ENCODE measurements around the gene MN1.

Gene MN1

DNA sequence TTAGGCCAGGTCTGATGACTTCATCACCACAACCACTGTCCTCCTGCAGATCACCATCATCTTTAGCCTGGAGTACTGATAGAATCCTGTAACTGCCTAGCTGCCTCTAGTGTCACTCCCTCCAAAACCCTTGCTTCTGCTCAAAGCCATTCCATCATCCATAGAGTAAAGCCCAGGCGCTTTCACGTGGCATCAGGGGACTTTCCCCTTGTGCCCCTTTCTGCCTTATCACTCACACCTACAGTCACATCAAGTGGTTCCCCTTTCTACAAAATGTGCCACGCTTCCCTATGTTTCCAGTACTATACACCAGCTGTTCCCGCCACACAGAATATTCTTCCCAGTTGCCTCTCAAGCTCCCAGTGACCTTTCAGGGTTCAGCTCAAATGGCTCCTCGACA is 75.9 kb downstream of the MN1 start:
- no peak overlapping the region for H3K4me3 ChIP-seq (ENCODE audit: low read length)
- TF ChIP-seq ZNF274 (IDR thresholded peaks at IDR 0.05; ENCODE audit: low read depth, low read length): no peak

DNA sequence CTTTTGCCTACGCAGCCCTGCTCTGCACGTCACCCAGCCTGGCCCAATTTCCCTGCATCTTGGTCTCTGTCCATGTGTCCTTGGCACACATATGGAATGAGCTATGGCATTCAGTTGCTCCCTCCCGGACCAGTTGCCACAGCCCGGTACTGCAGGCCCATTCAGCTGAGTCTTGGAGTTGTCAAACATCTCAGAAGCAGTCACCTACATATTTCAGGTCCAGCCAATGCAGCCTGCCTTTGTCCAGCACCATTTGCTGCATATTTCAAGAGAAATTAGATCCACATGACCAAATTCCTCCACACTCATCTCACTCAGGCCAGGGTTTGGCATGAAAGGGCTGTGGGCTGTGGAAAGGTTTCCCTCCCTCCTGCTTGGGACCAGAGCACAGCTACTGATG is 76.8 kb downstream of the MN1 start:
- no peak for TF ChIP-seq ZNF274 (IDR thresholded peaks at IDR 0.05; ENCODE audit: low read depth, low read length)
- H3K4me3 ChIP-seq (ENCODE audit: low read length): no peak overlapping the region

DNA sequence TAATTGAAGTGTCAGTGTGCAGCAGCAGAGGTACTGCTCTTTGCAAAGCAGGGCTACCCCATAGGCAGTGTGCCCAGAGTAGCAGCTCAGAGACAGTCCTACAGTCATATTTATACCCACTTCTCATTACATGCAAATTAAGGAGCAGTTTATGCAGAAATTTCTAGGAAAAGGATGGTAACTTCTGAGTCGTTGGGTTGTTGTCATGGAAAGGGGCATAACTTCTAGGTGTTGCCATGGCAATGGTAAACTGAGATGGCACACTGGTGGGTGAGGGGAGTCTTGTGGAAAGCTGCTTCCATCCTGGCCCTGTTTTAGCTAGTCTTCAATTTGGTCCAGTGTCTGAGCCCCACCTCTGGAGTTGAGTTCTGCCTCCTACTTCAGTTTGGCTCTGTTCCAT is 77.4 kb downstream of the MN1 start:
- no peak for TF ChIP-seq ZNF274 (IDR thresholded peaks at IDR 0.05; ENCODE audit: low read depth, low read length)
- no peak overlapping the region for H3K4me3 ChIP-seq (ENCODE audit: low read length)

DNA sequence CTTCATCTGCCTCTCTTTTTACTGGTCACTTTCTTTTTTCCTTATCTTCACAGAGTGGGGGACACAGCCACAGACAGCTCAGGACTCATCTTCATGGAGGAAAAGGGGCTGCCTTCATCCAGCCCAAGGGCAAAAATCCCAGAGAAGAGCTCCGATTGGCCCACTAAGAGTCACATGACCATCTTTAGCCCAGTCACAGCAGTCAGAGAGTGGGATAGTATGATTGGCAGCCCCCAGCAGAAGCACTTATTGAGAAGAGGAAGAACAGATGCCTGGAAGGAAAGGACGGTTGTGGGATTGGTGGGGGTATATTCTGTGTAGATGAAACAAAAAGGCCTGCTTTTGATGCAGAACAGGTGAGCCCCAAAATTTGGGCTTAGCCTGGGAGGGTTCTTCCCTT is 77.8 kb downstream of the MN1 start:
- no peak overlapping the region for H3K4me3 ChIP-seq (ENCODE audit: low read length)
- TF ChIP-seq ZNF274 (IDR thresholded peaks at IDR 0.05; ENCODE audit: low read depth, low read length): no peak

DNA sequence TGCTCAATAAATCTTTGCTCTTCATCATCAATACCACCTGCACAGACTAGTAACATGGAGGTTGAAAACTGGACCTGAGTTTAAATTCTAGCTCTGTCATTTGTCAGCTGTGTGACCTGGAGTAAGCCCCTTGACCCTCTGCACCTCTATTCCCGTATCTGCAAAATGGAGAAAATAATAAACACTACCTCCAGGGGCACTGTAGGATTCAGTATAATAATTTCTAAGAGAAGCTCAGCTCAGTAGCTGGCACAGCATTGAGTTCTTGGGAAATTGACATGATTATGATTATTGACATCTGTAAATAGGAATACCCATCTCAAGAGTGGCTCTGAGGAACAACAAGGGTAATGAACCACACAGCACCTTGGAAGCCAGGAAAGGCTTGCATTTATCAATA is 78.4 kb downstream of the MN1 start:
- no peak for TF ChIP-seq ZNF274 (IDR thresholded peaks at IDR 0.05; ENCODE audit: low read depth, low read length)
- H3K4me3 ChIP-seq (ENCODE audit: low read length): no peak overlapping the region

DNA sequence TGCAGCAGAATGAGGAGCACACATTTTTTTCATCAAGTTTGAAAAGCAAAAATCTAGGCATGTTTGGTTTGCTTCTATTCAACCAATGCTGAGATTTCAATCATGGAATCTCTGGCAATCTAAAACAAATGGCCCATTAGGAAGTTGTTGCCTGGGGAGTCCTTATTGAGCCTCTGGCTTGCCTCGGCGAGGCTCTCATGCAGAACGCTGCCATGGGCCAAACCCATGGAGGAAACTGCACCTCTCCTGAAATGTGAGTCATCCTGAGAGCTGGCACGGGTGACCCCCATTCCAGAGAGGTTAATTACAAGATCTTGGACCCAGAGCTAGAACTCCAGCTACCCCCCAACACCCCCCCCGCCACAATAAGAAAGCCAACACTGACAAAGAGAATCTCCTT is 80.7 kb downstream of the MN1 start:
- no peak for TF ChIP-seq ZNF274 (IDR thresholded peaks at IDR 0.05; ENCODE audit: low read depth, low read length)
- no peak overlapping the region for H3K4me3 ChIP-seq (ENCODE audit: low read length)

DNA sequence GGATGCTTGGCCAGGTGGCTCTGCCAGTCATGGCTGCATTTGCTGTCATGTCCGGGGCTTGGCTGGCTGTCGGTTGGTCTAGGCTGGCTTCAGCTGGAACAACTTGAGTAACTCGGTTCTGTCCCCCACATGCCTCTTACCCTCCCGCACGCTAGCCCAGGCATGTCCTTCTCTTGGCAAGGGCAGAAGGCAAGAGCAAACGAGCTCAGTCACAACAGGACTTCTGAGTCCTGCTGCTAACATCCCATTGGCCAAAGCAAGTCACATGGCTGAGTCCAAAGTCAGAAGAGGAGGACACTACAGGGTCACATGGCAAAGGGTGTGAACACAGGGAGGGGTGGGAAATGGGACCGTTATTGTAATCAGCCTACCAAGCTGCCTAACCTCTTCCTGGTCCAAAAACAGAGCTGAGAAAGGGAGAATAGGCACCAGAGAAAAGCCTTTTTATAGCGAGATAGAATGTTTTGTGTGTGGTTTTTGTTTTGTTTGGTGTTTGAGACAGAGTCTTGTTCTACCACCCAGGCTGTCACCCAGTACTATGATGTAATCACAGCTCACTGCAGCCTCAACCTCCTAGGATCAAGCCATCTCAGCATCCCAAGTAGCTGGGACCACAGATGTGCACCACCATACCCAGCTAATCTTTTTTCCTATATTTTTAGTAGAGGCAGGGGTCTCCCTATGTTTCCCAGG is 81.9 kb downstream of the MN1 start:
- no peak overlapping the region for H3K4me3 ChIP-seq (ENCODE audit: low read length)
- no peak for TF ChIP-seq ZNF274 (IDR thresholded peaks at IDR 0.05; ENCODE audit: low read depth, low read length)

DNA sequence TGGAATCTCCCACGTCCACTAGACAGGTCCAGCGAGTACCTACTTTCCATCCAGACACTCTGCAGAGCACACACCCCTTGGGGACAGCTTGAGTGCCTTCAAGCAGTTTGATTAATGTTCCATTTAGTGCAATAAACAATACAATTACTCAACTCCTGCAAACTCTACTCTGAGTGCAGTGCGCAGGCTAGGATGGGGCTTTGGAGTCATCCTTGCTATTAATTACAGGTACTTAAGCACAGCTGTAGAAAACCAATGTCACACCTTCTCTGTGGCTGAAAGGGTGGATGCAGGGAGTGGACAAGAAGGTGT is 82.6 kb downstream of the MN1 start:
- no peak overlapping the region for H3K4me3 ChIP-seq (ENCODE audit: low read length)
- no peak for TF ChIP-seq ZNF274 (IDR thresholded peaks at IDR 0.05; ENCODE audit: low read depth, low read length)

DNA sequence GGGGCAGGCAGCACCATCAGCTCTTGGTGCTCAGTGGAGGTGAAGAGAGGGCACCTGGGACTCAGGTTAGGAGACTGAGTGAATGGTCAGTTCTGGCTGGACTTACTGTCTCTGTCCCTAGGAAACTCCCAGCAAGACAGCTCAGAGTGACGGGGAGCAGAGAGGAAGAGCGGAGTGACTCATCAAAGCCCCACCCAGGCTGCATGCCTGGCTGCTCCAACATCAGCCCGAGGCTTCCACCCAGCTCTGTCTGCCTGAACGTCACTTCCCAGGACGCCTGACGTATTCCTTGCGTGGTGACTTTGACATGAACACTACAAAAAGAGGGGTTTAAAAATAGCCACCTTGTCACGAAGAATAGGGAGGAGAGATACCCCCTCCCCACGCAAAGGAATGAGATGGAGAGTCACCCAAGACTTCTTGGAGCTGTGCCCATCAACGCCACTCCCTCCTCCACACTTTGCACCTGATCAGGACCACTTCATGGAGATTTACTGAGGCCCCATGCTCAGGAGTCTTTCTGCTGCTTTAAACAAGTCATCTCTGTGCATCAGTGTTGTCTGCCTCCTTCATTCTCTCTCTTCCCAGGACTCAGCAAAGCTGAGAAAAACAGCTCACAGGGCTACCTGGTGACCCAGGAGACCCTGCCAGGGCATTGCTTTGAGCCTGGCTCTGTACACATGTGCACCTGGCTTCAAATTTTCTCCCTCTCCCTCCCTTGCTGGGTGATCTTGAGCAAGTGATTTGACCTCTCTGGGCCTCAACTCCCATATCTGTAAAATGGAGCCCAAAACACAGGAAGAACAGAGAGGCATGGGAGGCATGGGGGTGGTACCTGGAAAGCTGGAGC is 83.1 kb downstream of the MN1 start:
- no peak for TF ChIP-seq ZNF274 (IDR thresholded peaks at IDR 0.05; ENCODE audit: low read depth, low read length)
- no peak overlapping the region for H3K4me3 ChIP-seq (ENCODE audit: low read length)

DNA sequence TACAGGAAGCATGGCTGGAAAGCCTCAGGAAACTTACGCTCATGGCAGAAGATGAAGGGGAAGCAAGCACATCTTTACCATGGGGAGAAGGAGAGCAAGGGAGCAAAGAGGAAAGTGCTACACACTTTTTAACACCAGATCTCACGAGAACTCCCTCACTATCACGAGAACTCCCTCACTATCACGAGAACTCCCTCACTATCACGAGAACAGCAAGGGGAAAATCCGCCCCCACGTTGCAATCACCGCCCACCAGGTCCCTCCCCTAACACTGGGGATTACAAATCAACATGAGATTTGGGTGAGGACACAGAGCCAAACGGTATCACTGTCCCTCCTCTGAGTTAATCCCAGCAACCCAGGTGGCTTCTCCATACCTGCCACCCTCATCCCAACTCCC is 84.5 kb downstream of the MN1 start:
- no peak for TF ChIP-seq ZNF274 (IDR thresholded peaks at IDR 0.05; ENCODE audit: low read depth, low read length)

DNA sequence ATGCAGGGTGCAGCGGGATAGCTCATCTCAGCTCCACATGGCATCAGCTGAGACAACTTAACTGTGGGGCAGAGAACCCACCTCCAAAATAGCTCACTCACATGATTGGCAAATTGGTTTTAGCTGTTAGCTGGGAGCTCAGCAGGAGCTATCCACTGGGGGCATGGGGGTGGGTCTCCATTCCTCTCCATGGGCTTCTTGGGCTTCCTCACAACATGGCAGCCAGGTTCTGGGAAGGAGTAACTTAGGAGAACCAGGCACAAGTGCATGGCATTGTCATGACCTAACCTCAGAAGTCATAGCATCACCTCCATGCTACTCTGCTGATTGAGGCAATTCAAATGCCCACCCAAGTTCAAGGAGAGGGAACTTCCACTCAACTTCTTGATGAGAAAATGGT is 85.5 kb downstream of the MN1 start:
- no peak overlapping the region for H3K4me3 ChIP-seq (ENCODE audit: low read length)
- no peak for TF ChIP-seq ZNF274 (IDR thresholded peaks at IDR 0.05; ENCODE audit: low read depth, low read length)

More for the DNA sequence above, 84.5 kb downstream of the MN1 start:
- no peak overlapping the region for H3K4me3 ChIP-seq (ENCODE audit: low read length)

DNA sequence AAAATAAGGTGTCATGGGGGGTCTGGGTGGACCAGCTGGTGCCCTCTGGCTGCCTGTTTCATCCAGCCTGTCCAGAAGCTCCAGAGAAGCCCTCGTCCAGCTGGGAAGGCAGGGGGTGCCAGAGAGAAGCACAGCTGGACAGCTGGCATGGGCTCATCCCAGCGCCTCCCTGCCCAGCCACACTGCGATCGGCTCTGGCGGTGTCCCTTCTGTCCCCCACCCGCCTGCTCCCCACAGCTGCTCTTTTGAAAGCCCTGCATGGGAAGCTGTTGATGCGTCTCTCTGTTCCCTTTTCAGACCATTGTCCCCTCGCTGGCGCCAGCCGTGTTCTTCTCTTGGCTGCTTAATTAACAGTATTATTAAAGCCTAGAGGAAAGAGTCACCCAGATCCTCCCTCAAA is 86.5 kb downstream of the MN1 start:
- no peak for TF ChIP-seq ZNF274 (IDR thresholded peaks at IDR 0.05; ENCODE audit: low read depth, low read length)
- H3K4me3 ChIP-seq (ENCODE audit: low read length): no peak overlapping the region

DNA sequence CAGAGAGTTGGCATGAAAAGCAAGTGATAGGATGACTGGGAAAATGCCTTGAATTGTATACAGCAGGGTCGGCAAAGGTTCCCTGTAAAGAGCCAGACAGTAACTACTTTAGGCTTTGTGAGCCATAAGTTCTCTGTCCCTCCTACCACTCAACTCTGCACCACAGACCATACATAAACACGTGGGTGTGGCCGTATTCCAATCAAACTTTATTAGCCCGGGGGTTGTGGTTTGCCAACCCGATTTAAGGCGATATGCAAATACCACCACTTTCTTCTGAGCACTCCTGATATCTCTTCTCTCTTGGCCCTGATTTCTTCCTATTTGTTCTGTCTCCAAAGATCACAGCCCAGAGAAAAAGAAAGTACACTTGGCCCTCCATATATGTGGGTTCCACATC is 87.5 kb downstream of the MN1 start:
- no peak overlapping the region for H3K4me3 ChIP-seq (ENCODE audit: low read length)
- TF ChIP-seq ZNF274 (IDR thresholded peaks at IDR 0.05; ENCODE audit: low read depth, low read length): no peak

DNA sequence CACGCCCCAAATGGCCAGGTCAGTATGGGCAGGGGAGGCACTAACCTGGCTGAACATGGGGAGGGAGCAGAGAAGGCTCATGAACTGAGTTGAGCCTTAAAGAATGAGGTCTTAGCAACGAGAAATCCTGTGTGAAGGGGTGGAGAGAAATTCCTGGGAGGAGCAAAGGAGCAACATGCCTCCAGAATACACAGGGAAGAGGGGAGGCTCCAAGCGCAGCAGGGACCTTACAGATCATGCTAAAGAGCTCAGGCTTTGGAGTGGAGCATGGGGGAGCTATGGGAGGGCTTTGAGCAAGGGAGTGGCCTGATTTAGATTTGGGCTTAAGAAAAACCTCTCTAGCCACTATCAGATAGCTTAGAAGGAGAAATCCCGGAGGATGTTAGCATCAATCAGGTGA is 88.1 kb downstream of the MN1 start:
- H3K4me3 ChIP-seq (ENCODE audit: low read length): no peak overlapping the region
- no peak for TF ChIP-seq ZNF274 (IDR thresholded peaks at IDR 0.05; ENCODE audit: low read depth, low read length)

DNA sequence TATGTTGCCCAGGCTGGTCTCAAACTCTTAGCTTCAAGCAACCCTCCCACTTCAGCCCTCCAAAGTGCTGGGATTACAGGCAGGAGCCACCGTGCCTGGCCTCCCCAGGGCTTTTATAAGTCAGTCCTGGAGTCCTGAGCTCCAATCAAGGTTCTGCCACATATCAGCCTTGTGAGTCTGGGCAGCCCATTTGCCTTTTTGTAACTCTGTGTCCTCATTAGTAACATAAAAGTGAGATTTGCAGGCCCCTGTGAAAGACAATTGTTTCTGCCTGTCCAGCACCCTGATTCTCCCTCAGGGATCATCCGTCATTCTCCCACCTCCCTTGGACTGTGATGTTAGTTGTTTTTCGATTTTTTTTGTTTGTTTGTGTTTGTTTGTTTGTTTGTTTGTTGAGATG is 89.8 kb downstream of the MN1 start:
- TF ChIP-seq ZNF274 (IDR thresholded peaks at IDR 0.05; ENCODE audit: low read depth, low read length): no peak
- no peak overlapping the region for H3K4me3 ChIP-seq (ENCODE audit: low read length)
